Kasumi-1 (cell line): Measurements from ENCODE around the gene DPYSL3.

Experiments used
- DNase-seq, 2 experiments: peaks; one replicate each; lab custom pipeline; 2025; lab: John Stamatoyannopoulos, UW

Gene DPYSL3

DNA sequence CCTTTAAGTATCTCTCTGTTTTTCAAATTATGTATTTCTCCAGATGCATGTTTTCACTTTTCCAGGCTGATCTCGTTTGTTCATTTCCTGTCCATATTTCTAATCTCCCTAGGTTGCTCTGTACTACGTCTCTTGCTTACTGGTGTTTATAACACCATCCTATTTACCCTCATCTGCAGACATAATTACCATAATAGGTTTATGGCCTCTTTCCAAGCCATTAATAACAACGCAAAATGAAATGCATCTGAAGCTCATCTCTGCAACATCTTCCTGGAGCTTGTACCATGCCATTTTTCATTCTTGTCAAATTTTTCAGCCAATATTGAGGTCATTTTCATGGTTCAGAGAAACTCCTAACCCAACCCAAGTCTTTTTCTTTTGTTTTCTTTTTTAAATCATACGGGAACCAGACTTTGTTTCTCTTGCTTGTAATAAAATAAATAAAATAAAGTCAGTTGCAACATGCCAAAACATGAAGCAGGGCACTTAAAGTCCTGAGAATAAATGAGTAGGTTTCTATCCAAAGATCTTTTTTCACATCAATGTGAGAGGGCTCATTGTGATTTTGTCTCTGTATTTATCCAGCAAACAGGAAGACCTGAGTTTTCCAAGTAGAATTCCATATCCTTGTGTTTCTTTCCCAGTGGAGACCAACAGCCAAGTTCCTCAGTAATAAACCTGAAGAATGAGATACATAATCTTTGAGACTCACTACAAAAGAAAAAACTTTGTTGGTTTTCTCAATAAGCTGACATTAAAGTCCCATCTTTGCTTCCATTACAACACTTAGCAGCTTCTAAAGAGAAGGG is 37.0 kb downstream of the DPYSL3 start:
- no peak for DNase-seq

DNA sequence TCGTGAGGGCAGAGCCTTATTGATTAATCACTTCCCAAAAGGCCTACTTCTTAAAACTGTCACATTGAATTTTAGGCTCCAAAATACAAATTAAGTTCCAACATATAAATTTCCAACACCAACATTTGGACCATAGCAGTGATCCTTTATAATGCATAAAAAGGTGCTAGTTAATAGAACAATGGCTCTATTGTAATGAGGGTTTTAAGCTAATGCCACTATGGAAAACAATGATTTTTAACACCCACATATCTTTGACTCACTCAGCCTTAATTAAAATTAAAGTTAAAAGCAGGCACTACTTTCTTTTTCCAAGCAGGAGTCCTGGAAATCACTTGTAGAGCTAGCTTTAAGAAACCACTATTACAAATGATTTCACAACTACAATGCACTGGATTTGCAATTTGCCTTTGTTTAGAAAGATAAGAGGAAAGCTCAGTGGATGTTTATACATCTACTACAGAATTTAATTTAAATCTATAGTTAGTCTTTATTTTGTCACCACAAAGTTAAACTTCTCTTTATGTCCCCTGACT is 41.8 kb downstream of the DPYSL3 start:
- no peak for DNase-seq

DNA sequence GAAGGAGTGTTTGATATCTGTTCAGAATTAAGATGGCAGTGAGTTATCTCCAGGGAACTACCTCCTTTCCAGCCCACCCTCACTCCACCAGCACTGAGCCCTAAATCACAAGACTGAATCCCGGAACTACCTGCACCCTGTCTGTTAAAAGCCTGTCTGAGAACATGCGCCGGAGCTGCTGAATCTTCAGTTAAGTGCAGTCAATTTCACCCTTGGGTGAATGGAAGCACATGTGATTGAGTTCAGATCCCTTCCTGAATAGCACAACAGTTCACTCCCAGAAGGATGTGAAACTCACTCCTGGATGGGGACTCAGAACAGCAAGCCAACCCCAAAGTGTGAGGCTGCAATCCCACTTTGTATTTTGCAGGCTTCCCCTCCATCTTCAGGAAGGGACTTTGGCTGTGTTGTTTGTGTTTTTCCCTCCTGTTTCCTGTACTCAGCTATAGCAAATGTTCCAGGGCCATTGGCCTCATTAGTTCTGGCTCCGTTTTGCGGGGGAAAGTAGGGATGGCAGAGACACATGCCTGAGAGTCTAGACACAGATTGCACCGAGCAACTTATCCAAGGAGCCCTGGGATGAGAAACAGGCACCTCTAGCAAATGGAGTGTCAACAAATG is 43.4 kb downstream of the DPYSL3 start:
- DNase-seq: no peak

DNA sequence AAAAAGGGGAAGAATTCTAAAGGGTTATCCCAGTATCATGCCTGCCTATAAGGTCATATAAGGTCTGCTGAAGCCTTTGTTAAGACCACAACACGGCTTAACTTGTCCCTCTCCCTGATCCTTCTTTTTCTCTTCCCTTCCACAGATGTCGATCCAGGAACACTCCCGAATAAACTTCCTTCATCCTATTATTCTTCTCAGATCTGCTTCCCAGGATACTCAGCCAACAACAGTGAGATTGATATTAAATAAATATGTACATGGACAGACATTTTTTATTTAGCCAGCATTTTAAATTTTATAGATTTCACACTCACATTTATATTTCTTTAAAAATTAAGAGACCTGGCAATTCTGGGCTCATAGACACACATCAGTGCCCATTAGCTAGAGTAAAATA is 44.1 kb downstream of the DPYSL3 start:
- DNase-seq: no peak

DNA sequence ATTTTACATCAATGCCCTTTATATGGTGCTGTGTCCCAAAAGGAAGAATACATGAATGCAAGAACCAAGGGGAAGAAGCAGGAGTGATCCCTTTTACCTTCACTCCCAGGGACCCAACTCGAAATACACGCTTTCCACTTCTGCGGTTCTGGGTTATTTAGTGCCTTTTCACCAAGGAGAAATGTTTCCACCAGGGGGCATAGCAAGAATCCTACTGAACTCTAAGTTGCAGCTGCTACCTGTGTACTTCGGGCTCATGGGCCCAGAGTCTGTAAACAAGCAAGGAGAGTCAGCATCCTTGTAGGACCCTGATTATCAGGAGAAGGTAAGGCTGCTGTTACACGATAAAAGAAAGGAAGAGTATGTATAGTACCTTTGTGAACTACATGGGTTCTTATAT is 45.7 kb downstream of the DPYSL3 start:
- peak in 1 of 2 experiments; percentile 2 for DNase-seq

DNA sequence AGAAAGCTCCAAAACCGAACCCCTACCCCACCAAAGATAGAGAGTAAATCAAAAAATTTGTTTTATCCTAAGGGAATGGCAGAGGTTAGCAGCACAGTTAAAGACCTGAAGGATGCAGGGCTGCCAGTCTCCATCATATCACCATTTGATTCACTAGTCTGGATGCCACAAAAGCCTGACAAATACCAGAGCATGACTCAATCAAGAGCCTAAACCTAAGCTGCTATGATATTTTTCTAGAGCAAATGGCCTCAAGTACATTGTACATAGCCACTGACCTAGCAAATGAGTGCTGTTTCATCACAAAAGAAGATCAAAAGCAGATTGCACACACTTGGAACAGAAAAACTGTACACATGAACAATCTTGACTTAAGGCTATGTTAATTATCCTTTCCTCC is 48.0 kb downstream of the DPYSL3 start:
- no peak for DNase-seq

DNA sequence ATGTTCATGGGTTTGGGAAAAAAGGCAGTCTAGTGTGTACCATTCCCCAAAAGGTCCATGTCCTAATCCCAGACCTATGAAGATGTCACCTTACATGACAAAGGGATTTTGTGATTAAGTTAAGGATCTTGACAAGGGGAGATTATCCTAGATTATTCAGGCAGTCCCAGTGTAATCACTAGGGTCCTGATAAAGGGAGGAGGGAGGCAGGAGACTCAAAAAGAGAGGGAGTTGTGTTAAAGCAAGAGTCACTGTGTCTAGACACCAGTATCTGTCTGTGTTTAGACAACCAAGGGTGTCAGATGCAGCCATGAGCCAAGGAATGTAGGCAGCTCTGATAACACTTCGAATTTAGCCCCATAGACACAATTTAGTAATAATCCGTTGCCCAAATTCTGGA is 49.5 kb downstream of the DPYSL3 start:
- no peak for DNase-seq

DNA sequence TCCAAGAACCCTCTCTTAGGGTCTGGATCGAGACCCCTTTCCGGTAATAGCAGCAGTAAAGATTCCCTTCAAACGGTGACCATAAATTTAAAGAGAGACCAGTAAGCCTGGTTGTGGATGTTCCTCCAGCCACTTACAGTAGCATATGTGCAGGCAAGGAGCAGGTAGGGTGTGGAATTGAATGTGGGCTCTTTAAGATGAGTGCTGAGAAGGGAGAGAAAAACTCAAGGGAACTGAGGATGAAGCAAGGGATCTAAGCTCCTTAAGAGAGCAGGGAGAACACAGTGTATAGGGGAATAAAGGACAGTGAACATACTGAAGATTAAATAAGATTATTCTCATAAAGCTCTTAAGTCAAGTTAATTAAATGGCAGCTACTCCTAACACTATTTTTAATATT is 51.3 kb downstream of the DPYSL3 start:
- no peak for DNase-seq

DNA sequence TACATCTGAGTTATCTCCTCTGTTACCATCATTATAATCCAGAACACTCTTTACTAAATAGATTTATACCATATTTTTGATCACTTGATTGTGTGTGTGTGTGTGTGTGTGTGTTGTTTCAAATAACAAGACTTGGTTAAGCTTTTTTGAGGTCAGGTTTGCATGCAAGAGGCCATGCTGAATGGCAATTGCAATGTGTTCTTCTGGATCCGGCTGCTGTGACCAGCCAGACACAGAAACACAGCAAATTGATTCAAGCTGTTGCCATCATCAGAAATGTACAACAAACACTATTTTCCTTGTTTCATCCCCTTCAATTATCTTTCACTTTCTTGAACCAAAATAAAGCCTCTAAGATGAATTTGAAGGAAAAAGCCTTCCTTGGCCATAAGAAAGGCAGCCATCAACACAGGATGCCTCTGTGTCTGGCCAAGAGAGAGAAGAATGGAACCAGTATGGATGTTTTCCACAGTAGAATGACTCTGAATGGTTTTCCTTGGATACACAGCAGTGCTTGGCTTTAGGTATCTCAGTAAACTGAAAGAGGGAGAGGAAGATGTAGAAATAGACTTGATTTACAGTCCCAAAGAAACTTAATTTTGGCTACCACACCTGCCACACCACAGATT is 53.9 kb downstream of the DPYSL3 start:
- no peak for DNase-seq

DNA sequence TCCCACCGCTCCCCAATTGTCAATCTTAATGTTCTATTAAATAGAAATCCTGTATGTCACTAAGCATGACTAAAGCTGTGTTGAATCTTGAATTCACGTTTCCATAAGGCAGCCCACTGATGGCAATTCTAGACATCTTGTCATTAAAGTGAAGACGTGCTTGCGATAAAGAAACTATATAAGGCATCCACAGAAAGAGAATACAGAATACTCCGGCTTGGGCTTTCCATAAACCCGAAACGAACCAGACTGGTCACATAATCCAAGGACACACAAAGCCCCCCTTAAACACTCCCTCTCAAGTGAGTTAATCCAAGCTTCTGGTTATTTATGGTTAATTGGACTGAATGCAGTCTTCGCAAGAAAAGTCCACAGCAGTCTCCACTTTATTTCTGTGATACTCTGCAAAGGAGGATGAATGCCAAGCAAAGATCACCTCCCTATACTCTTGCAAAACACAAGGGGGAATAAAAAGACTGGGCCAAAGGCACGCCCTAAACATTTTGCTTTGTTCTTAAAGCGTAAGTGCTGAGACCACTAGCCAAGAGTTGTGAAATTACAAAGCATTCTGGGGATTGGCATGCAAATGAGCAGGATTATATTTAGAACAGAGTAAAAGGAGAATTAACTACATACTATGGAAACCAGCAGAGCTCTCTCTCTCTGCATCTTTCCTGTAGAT is 54.7 kb downstream of the DPYSL3 start:
- DNase-seq: peak in 1 of 2 experiments; percentile 20

DNA sequence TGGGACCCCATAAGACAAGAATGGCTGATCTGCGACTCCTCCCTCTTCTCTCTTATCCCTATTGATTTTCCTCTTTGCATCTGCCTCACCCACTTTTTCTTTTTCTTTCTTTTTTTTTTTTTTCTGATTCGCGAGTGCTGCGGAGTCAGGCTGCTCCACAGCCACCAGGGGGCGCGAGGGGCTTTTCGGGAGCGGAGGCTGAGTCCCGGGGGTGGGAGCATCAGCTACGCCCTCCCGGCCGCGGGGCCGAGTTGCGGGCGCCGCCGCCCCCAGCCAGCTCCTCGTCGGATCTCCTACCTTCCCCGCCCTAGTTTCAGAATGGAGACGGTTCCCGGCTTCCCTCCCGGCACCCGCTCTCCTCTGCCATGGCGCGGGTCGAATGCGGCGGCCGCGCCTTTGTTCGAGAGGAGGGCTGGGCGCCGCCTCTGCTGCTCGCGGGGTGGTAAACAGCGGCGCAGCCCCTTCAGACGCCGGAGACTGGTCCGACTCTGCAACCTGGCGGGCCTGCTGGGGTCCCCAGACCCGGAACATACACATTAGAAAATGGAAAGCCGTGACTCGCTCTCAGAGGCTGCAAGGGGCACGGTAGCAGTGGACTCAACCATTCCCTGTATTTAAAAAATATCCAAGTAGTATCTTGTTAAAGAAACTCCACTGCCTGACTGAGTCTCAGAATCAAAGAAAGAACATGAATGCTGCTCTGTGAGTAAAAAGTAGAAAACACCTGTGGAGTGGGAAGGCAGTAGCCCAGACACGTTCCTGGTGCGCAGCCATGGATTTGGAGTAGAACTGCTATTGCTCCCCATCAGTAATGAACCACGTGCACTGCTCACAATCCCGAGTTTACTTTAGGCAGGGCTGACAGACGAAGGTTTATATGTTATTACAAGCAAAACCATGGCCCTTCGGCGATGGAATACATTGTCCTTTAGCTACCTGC is 55.7 kb downstream of the DPYSL3 start:
- peak; percentile 49 to 54 for DNase-seq

DNA sequence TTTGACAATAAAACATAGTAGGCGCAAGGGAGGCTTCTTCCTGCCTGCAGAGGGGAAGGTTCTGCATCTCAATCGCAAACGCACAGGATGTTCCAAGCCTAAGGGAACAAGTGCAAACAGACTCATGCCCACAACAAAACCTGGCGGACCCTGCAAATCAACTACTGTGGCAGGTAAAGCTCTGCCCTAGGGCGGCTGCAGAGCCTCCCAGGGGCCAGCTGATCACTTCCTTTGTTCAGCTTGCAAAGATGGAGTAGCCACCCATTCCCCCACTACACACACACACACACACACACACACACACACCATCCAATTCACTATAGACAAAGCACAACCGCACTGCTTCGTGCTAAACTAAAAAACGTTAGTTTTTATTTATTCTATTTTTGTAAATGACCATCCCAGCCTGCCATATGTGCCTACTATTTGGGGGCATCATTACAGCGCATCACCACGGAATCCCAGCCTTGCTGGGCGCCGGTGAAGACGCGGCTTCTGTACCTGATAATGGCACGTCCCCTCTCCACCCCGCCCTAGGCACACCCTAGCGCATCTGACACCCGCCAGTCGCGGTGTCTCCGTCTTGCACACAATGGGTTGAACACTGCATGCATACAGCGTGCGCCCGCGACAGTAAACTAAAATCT is 57.6 kb downstream of the DPYSL3 start:
- DNase-seq: no peak

DNA sequence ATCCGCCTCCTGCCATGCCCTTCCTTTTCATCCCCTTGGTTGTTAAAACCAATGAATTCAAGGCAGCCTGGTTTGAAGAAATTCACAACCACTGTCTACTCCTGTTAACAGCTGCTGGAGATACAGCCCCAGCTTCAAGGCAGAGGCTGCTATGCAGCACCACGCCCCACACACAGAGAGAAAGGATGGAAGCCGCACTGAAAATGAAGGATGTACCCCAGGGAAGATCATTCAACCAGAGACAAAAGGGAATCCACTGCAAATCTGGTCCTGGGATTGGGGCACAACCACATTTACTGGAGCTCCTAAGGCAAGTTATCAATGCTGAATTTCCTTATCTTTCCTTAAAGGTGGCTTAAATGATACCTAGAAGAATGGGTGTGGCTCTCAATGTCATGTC is 58.7 kb downstream of the DPYSL3 start:
- no peak for DNase-seq

DNA sequence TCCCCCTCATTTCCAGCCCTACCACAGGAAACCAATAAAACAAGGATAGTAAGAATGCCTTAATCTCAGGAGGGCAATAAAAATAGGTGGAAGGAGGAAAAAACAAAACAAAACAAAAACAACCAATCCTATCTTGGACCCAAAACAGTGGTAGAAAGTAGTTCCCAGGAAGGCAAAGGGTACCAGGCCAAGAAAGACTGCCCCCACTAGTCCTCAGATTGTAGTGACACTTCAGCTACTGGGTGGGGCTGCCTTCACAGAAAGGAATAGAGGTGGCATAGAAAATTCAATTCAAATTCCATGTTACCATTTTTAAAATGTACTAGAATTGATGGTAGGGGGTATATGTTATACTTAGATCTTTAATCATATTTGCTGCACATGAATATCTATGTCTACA is 59.3 kb downstream of the DPYSL3 start:
- no peak for DNase-seq

DNA sequence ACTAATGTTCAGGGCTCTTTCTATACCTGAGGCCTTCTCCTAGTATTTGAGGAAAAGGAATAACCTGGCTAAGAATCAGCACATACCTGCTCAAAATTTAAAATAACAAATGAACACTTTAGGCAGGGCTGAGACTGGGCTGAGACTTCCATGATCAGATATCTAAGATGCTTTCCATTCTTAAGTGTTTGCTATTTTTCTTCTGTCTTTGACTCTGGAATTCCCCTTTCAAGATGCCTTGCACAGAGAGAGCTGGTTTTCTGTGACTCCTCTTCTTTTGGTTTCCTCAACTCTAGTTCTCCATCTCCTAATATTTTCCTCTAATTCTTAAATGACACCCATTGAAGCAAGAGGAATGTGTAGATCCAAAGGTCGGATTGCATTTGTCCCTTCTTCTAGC is 61.1 kb downstream of the DPYSL3 start:
- DNase-seq: no peak

DNA sequence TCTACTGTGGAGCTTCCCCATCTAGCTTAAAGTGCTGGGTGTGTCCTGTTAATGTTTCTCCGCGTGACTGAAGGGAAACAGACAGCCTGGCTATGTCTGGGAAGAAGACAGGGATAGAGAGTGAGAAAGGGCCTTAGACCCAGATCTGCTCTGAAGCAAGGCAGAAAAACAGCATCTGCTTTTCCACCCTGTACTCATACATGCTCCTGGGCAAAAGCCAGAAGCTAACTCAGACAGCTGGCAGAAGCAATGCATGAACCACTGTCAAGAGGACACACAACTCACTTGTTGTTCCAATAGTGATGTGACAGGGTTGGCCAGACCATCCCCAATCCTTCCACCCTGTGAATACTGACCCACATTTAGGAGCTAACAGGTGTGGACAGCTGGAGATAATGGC is 63.3 kb downstream of the DPYSL3 start:
- DNase-seq: no peak

DNA sequence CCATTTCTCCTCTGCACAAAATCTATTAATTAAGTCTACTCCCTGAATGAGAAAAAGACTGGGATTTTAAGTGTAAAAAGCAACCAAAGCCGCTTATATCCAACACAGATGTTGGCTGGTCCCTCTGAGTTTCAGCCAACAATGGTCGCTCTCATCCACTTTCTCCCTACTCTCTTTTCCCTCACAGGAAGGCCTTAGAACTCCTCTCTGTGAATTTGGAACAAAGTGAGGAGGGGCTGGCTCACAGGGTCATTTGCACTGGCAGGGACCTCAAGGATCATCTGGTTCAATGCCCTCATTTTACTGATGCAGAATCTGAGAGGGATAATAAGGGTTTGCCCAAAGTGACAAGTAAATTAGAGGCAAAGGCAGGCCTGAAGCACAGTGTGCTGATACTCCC is 64.0 kb downstream of the DPYSL3 start:
- DNase-seq: no peak

DNA sequence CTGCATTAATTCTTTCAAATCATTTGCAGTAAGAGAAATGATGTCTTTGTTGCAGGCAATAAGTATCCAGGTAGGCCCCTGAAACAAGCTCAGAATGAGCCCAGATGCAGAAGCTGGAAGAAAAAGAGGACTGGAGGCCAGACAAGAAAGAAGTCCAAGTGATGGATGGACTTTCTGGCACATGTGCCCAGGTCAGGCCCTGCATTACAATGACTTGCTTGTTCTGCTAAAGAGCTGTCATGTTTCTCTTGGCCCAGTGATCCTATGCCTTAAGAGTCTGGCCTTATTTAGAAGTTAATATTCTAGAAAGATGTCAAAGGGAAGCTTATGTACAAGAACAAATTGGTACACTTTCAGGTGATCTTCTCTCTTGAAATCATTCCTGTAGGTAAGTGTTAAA is 64.8 kb downstream of the DPYSL3 start:
- no peak for DNase-seq

DNA sequence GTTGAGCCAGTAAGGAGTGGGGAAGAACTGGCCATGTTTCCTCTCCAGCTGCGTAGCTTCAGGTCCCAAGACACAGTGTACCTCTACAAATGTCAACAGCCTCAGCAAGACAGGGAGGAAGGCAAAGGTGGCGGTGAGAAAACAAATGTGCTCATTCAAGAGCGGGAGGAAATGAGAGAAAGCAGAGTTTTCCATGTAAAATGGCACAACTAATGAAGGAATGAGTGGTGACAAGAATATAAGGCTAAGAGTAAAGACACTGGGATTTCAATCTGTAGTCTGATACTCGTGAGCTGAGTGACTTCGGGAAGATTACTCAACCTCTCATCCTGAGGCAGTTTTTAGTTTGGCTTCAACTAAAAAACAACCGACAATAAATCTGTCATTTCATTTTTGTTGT is 67.6 kb downstream of the DPYSL3 start:
- DNase-seq: no peak

DNA sequence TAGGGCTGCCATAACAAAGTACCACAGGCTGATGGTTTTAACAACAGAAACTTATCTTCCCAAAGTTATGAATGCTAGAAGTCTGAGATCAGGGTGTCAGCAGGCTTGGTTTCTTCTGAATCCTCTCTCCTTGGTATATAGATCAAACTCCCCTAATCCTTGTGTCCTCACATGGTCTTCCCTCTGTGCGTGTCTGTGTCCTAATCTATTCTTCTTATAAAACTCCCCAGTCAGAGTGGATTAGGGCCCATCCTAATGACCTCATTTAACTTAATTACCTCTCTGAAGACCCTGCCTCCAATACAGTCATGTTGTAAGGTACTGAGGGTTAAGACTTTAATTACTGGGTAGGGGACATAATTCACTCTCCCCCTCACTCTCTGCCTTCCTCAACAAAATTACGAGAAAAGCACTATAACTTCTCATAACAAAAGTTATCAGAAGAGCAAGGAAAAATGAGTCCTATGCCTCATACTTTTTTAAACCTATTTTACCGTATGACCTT is 68.6 kb downstream of the DPYSL3 start:
- no peak for DNase-seq

DNA sequence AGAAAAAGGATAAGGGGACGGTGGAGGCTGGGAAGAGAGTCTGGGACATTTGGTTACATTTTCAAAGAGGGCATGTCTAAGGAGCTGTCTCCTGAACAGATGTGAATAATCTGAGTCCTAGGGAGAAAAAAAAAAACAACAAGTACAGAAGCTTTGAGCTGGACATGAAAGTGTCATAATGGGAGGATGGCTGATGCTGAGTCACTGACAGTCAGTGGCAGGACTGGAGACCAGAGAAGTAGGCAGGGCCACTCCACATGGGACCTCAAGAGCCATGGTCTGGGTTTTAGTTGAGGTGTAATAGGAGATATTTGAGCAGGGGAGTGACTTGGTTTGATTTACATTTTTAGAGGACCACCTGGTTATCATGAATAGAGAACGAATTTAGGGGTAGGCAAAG is 70.6 kb downstream of the DPYSL3 start:
- DNase-seq: no peak
